Esophagus squamous epithelium (tissue), 5 donors: ENCODE results near the gene BCKDHB. TPM values are rescaled to one million over a fixed set of nuclear protein-coding genes. Genes with fewer than 3 reads are reported as not detected.

ENCODE experiments used
- DNase-seq: peaks from one replicate; lab custom pipeline; 2025; lab: John Stamatoyannopoulos, UW
- H3K27ac ChIP-seq, 4 donors: fragments of 200-600 bp; sonication (generic); one replicate each; pipeline ENCODE4 v1.5.1; 2016 to 2019; ENCODE audit warnings: mild to moderate bottlenecking in 1 of 4
- H3K27me3 ChIP-seq, 4 donors: fragments of 200-600 bp; sonication (generic); 1 replicate in 3 of 4; 2 replicates in 1 of 4; pipeline versions ENCODE4 v1.5.1 to v1.6.0; 2017 to 2021; ENCODE audit warnings: antibody characterized with exemption in 1 of 4
- H3K36me3 ChIP-seq, 3 donors: fragments of 200-600 bp; sonication (generic); one replicate each; pipeline ENCODE4 v1.5.1; 2016 to 2019
- H3K4me1 ChIP-seq, 3 donors: fragments of 200-600 bp; sonication (generic); one replicate each; pipeline ENCODE4 v1.5.1; 2017 to 2019
- H3K4me3 ChIP-seq, 4 donors: fragments of 200-600 bp; sonication (generic); 1 replicate in 3 of 4; 2 replicates in 1 of 4; pipeline ENCODE4 v1.5.1; 2016 to 2019; ENCODE audit warnings: mild to moderate bottlenecking in 2 of 4, moderate library complexity in 1 of 4
- H3K9me3 ChIP-seq, 3 donors: fragments of 200-600 bp; sonication (generic); one replicate each; pipeline ENCODE4 v1.5.1; 2016 to 2019
- CTCF ChIP-seq, 6 experiments: fragments of 450-650 bp in 4 of 6; fragments of 200-600 bp in 2 of 6; sonication (generic) in 2 of 6; IDR thresholded peaks; one replicate each; pipeline ENCODE4 v1.5.1; 2016 to 2019; ENCODE audit warnings: antibody characterized with exemption in 6 of 6, mild to moderate bottlenecking in 4 of 6, moderate library complexity in 4 of 6
- POLR2A ChIP-seq, 4 donors: fragments of 450-650 bp; IDR thresholded peaks; one replicate each; pipeline ENCODE4 v1.6.1; 2017; ENCODE audit warnings: antibody characterized with exemption in 4 of 4, mild to moderate bottlenecking in 4 of 4, moderate library complexity in 3 of 4
- WGBS, 2 donors: methylation state at CpG; one replicate each; pipeline ENCODE4 v1.1.5; 2018; 5-methylcytosine and 5-hydroxymethylcytosine counted together
- intact Hi-C: fragments of 100-400 bp; cut with DNase I; formaldehyde crosslinking; loops from one replicate; pipeline ENCODE4 v1.15.0; 2022
- total RNA-seq, 4 donors: library from RNA; depleted of rRNA; stranded (reverse); fragments of >200 nt; gene quantifications; one replicate each; pipeline ENCODE4 v1.1.0, GENCODE V29; 2016
- donor health status: DM: yes; HTN: yes; CAD: no.

The BCKDHB gene
- total RNA-seq, 4 donors from 2014 or later, result 7.6 to 15.8 (median 9.0) TPM

DNA sequence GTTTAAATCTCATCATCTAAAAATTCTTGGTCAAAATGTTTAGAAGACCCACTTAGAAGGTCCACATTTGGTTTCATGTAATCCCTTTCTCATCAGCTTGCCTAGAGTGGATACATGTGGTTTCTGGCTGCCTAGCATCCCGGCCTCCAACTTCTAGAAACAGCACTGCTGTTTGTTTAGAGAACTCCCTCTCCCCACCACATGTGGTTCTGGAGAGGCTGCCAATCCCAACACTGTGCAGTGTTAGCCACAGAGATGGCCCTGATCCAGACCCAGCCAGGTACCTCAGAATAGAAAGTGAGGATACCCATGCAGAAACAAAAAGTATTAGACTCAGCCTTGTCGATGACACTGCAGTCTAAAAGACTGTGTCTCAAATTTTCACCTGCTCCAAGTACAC lies 241.8 kb downstream of the BCKDHB start:
- no peak overlapping the region for H3K4me3 ChIP-seq
- intact Hi-C loops, result no loop called here
- H3K9me3 ChIP-seq, result no peaks in the 10 kb centered on the region
- no peaks in the 10 kb centered on the region for H3K4me1 ChIP-seq
- H3K27me3 ChIP-seq, result no peaks in the 10 kb centered on the region
- no peak for DNase-seq
- WGBS, 2 donors, result 68 to 79% methylated on average over 2 of the region's 2 CpGs
- TF ChIP-seq POLR2A (IDR thresholded peaks at IDR 0.05) (no peak), CTCF (IDR thresholded peaks at IDR 0.05) (no peak)
- no peaks in the 10 kb centered on the region for H3K36me3 ChIP-seq
- H3K27ac ChIP-seq, result no peak overlapping the region

- no peak overlapping the region for H3K4me3 ChIP-seq
- WGBS, 2 donors, result 100% methylated on average over 1 of the region's 1 CpG
- no peaks in the 10 kb centered on the region for H3K9me3 ChIP-seq
- no peaks in the 10 kb centered on the region for H3K27me3 ChIP-seq
- no peak for DNase-seq
- TF ChIP-seq CTCF (IDR thresholded peaks at IDR 0.05) (no peak), POLR2A (IDR thresholded peaks at IDR 0.05) (no peak)
- no peaks in the 10 kb centered on the region for H3K36me3 ChIP-seq
- intact Hi-C loops, result no loop called here
- H3K27ac ChIP-seq, result no peak overlapping the region
- H3K4me1 ChIP-seq, result peaks cover 0 to 6% (median 0%) of the 10 kb centered on the region in 3 donors
These were observed 249.5 kb downstream of the BCKDHB start for GRCh38 chr6:80356000-80356399.

DNA sequence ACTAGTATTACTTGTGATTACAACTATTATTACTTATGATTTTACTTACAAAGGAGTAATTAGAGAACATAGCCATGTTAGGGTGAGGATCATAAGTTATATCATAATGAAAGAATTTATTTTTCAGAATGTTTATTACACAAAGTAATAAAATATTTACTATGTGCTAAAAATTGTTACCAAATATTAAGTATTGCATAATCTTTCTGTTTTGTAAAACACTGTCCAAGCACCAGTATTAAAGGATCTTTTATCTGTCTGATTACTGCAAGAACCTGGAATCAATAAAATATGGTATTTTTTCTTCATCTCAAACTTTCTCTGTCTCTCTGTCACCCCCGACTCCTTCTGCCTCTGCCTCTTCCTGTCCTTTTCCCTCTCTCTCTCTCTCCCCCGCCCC lies 250.1 kb downstream of the BCKDHB start:
- no peak overlapping the region for H3K27ac ChIP-seq
- H3K9me3 ChIP-seq, result no peaks in the 10 kb centered on the region
- no peak for TF ChIP-seq CTCF (IDR thresholded peaks at IDR 0.05)
- no peak for TF ChIP-seq POLR2A (IDR thresholded peaks at IDR 0.05)
- H3K27me3 ChIP-seq, result no peaks in the 10 kb centered on the region
- 50 to 64% methylated on average over 1 to 2 of the region's 2 CpGs for WGBS, 2 donors
- no peak for DNase-seq
- intact Hi-C loops, result no loop called here
- H3K4me1 ChIP-seq, result peaks cover 0 to 6% (median 0%) of the 10 kb centered on the region in 3 donors
- H3K4me3 ChIP-seq, result no peak overlapping the region
- no peaks in the 10 kb centered on the region for H3K36me3 ChIP-seq

GRCh38 chr6:80357081-80357480 lies 250.6 kb downstream of the BCKDHB start:
- H3K4me1 ChIP-seq, result peaks cover 0 to 6% (median 0%) of the 10 kb centered on the region in 3 donors
- intact Hi-C loops, result no loop called here
- TF ChIP-seq CTCF (IDR thresholded peaks at IDR 0.05) (no peak), POLR2A (IDR thresholded peaks at IDR 0.05) (no peak)
- no peak overlapping the region for H3K4me3 ChIP-seq
- no peaks in the 10 kb centered on the region for H3K9me3 ChIP-seq
- no peak overlapping the region for H3K27ac ChIP-seq
- DNase-seq, result no peak
- no peaks in the 10 kb centered on the region for H3K36me3 ChIP-seq
- H3K27me3 ChIP-seq, result no peaks in the 10 kb centered on the region
- WGBS, 2 donors, result 81 to 96% methylated on average over 2 of the region's 2 CpGs

DNA sequence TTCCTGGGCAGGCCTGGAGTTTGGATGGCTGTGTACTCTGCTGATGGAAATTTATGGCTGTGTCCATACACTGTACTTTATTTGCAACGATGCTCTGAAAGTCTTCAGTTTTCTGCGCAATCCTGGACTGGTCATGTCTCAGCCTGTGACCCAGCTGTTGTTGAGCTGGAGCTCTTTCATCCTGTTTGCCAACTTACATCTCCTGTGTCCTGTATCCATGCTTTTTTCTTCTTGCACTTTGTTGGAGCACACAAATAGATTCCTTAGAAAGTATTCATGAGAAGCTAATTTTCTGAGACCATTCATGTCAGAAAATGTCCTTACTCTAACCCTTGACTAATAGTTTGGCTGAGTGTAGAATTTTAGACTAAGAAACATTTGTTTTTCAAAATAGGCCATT lies 251.2 kb downstream of the BCKDHB start:
- Histone ChIP-seq H3K9me3 (no peaks in the 10 kb centered on the region), H3K4me1 (peaks cover 0 to 6% (median 0%) of the 10 kb centered on the region in 3 donors), H3K27me3 (no peaks in the 10 kb centered on the region), H3K4me3 (no peak overlapping the region), H3K36me3 (no peaks in the 10 kb centered on the region), H3K27ac (no peak overlapping the region)
- WGBS, 2 donors, result 43 to 82% methylated on average over 2 of the region's 2 CpGs
- TF ChIP-seq CTCF (IDR thresholded peaks at IDR 0.05) (no peak), POLR2A (IDR thresholded peaks at IDR 0.05) (no peak)
- intact Hi-C loops, result no loop called here
- DNase-seq, result no peak
